H9 (cell line): ENCODE data around the gene DNAH11. TPM values are rescaled to one million over a fixed set of nuclear protein-coding genes. Genes with fewer than 3 reads are reported as not detected.

Experiments used
- DNase-seq: peaks from one replicate; pipeline ENCODE4 v3.0.0-alpha.2; 2017
- H2AFZ ChIP-seq: one replicate; pipeline ENCODE4 v1.6.1; 2013; ENCODE audit warnings: mild to moderate bottlenecking, low read length, control low read depth, moderate library complexity
- H2AK5ac ChIP-seq: 2 replicates; pipeline ENCODE4 v1.6.1; 2013; ENCODE audit warnings: low read length, control low read depth, mixed read lengths; ENCODE audit not compliant: insufficient read length
- H2BK120ac ChIP-seq: one replicate; pipeline ENCODE4 v1.6.1; 2013; ENCODE audit warnings: low read depth, mild to moderate bottlenecking, low read length, control low read depth, inconsistent platforms; ENCODE audit not compliant: poor library complexity, severe bottlenecking
- H2BK12ac ChIP-seq: 2 replicates; pipeline ENCODE4 v1.6.1; 2013; ENCODE audit warnings: low read length, control low read depth, mixed read lengths, low read depth; ENCODE audit not compliant: insufficient read length
- H2BK15ac ChIP-seq: 2 replicates; pipeline ENCODE4 v1.6.1; 2013; ENCODE audit warnings: low read depth, low read length, control low read depth
- H2BK20ac ChIP-seq: one replicate; pipeline ENCODE4 v1.6.1; 2013; ENCODE audit warnings: low read depth, mild to moderate bottlenecking, low read length, control low read depth, inconsistent platforms; ENCODE audit not compliant: poor library complexity, severe bottlenecking
- H2BK5ac ChIP-seq: 2 replicates; pipeline ENCODE4 v1.6.1; 2013; ENCODE audit warnings: low read length, control low read depth, mixed read lengths; ENCODE audit not compliant: insufficient read length
- H3K14ac ChIP-seq: 2 replicates; pipeline ENCODE4 v1.6.1; 2013; ENCODE audit warnings: low read length, control low read depth; ENCODE audit not compliant: insufficient read depth
- H3K18ac ChIP-seq: 2 replicates; pipeline ENCODE4 v1.6.1; 2013; ENCODE audit warnings: low read depth, mild to moderate bottlenecking, mixed read lengths, low read length, control low read depth; ENCODE audit not compliant: insufficient read length
- H3K23ac ChIP-seq: 2 replicates; pipeline ENCODE4 v1.6.1; 2013; ENCODE audit warnings: low read length, control low read depth, mixed read lengths, low read depth; ENCODE audit not compliant: insufficient read length
- H3K23me2 ChIP-seq: 2 replicates; pipeline ENCODE4 v1.6.1; 2013; ENCODE audit warnings: low read depth, mild to moderate bottlenecking, mixed read lengths, low read length, control low read depth; ENCODE audit not compliant: insufficient read length, poor library complexity, severe bottlenecking
- H3K27ac ChIP-seq: 2 replicates; pipeline ENCODE4 v1.5.1; 2013; ENCODE audit warnings: low read length, control low read depth, mixed read lengths, low read depth; ENCODE audit not compliant: insufficient read length
- H3K27me3 ChIP-seq: 2 replicates; pipeline ENCODE4 v1.6.1; 2013; ENCODE audit warnings: low read length, control low read depth, inconsistent platforms; ENCODE audit not compliant: insufficient read depth
- H3K4ac ChIP-seq: 2 replicates; pipeline ENCODE4 v1.6.1; 2013; ENCODE audit warnings: low read depth, mild to moderate bottlenecking, control low read depth, inconsistent platforms, low read length, moderate library complexity
- H3K4me1 ChIP-seq: 2 replicates; pipeline ENCODE4 v1.6.1; 2013; ENCODE audit warnings: low read length, control low read depth, inconsistent platforms; ENCODE audit not compliant: insufficient read depth
- H3K4me2 ChIP-seq: 2 replicates; pipeline ENCODE4 v1.6.1; 2013; ENCODE audit warnings: low read length, control low read depth, mixed read lengths; ENCODE audit not compliant: insufficient read length, insufficient read depth
- H3K56ac ChIP-seq: 2 replicates; pipeline ENCODE4 v1.6.1; 2013; ENCODE audit warnings: low read depth, mild to moderate bottlenecking, mixed read lengths, low read length, control low read depth; ENCODE audit not compliant: insufficient read length
- H3K79me1 ChIP-seq: 2 replicates; pipeline ENCODE4 v1.6.1; 2013; ENCODE audit warnings: low read depth, mild to moderate bottlenecking, moderate library complexity, low read length, control low read depth, inconsistent platforms; ENCODE audit not compliant: insufficient read depth, poor library complexity, severe bottlenecking
- H3K79me2 ChIP-seq: 2 replicates; pipeline ENCODE4 v1.6.1; 2013; ENCODE audit warnings: low read length, control low read depth, inconsistent platforms; ENCODE audit not compliant: insufficient read depth
- H3K9ac ChIP-seq: 2 replicates; pipeline ENCODE4 v1.6.1; 2013; ENCODE audit warnings: low read length, control low read depth, mixed read lengths; ENCODE audit not compliant: insufficient read length; ENCODE audit errors: extremely low read depth
- H3K9me3 ChIP-seq: one replicate; pipeline ENCODE4 v1.6.1; 2013; ENCODE audit warnings: low read depth, low read length, inconsistent platforms; ENCODE audit not compliant: control insufficient read depth
- H3T11ph ChIP-seq: one replicate; pipeline ENCODE4 v1.6.1; 2013; ENCODE audit warnings: mild to moderate bottlenecking, low read length, control low read depth, inconsistent platforms
- H4K20me1 ChIP-seq: one replicate; pipeline ENCODE4 v1.6.1; 2013; ENCODE audit not compliant: control insufficient read depth, insufficient read length, insufficient read depth
- H4K5ac ChIP-seq: 2 replicates; pipeline ENCODE4 v1.6.1; 2013; ENCODE audit warnings: low read depth, mild to moderate bottlenecking, mixed read lengths, low read length, control low read depth; ENCODE audit not compliant: insufficient read length
- H4K8ac ChIP-seq: replicated peaks from 2 replicates; pipeline ENCODE4 v1.6.1; 2013; ENCODE audit warnings: low read length, control low read depth, mixed read lengths, low read depth; ENCODE audit not compliant: insufficient read length
- H4K91ac ChIP-seq: 2 replicates; pipeline ENCODE4 v1.6.1; 2013; ENCODE audit warnings: low read depth, mild to moderate bottlenecking, moderate library complexity, mixed read lengths, low read length, control low read depth; ENCODE audit not compliant: insufficient read length
- H3K27ac Mint-ChIP-seq, 3 experiments: 2 replicates in 2 of 3; 3 replicates in 1 of 3; pipeline ENCODE4 v1.8.0; 2020 to 2021; ENCODE audit warnings: mixed read lengths in 3 of 3, mild to moderate bottlenecking in 1 of 3, moderate library complexity in 1 of 3
- H3K27me3 Mint-ChIP-seq: 2 replicates; pipeline ENCODE4 v1.8.0; 2021; ENCODE audit warnings: low read depth, mild to moderate bottlenecking, moderate library complexity, mixed read lengths
- H3K36me3 Mint-ChIP-seq, 3 experiments: 2 replicates in 2 of 3; 3 replicates in 1 of 3; pipeline ENCODE4 v1.8.0; 2020 to 2021; ENCODE audit warnings: low read depth in 3 of 3, mixed read lengths in 3 of 3; ENCODE audit not compliant: insufficient read depth in 1 of 3
- H3K4me1 Mint-ChIP-seq, 2 experiments: 2 replicates each; pipeline ENCODE4 v1.8.0; 2020; ENCODE audit warnings: mixed read lengths in 2 of 2
- H3K4me3 Mint-ChIP-seq, 2 experiments: 2 replicates in 1 of 2; 3 replicates in 1 of 2; pipeline ENCODE4 v1.8.0; 2020 to 2021; ENCODE audit warnings: mild to moderate bottlenecking in 2 of 2, mixed read lengths in 2 of 2, moderate library complexity in 1 of 2
- H3K9me3 Mint-ChIP-seq, 2 experiments: 2 replicates in 1 of 2; 3 replicates in 1 of 2; pipeline ENCODE4 v1.8.0; 2020; ENCODE audit warnings: mild to moderate bottlenecking in 2 of 2, mixed read lengths in 2 of 2, moderate library complexity in 1 of 2
- CTCF ChIP-seq: fragments of 200-600 bp; sonication (generic); conservative IDR thresholded peaks from 3 replicates; pipeline ENCODE4 v1.8.0; 2021; ENCODE audit warnings: antibody characterized with exemption, mild to moderate bottlenecking
- WGBS: extraction: QIAGEN DNeasy Blood & Tissue Kit; methylation state at CpG from one replicate; pipeline ENCODE4 v1.1.7; 2013; ENCODE audit warnings: missing lambda C conversion rate, low lambda C conversion rate, mixed read lengths; ENCODE audit not compliant: insufficient read length; ENCODE audit errors: extremely low coverage; 5-methylcytosine and 5-hydroxymethylcytosine counted together
- total RNA-seq: library from RNA; stranded (reverse); gene quantifications from 2 replicates; pipeline ENCODE4 v1.2.1, GENCODE V29; 2021

Gene DNAH11
- total RNA-seq, 1 experiment from 2014 or later, result 2.5 TPM

- Histone ChIP-seq H3K79me1 (peaks cover 3% of the 10 kb centered on the region), H3K4ac (no peak overlapping the region), H3K27me3 (no peaks in the 10 kb centered on the region), H4K8ac (no peak overlapping the region), H4K91ac (no peak overlapping the region), H3K56ac (no peak overlapping the region), H3K79me2 (peaks cover 14% of the 10 kb centered on the region; the same call in 1 of the 2 replicates), H3K9me3 (no peaks in the 10 kb centered on the region), H3K9ac (no peak overlapping the region), H3K23ac (no peak overlapping the region), H3K23me2 (no peaks in the 10 kb centered on the region), H2AK5ac (no peak overlapping the region), H3K4me1 (peaks cover 2% of the 10 kb centered on the region; the same call in 1 of the 2 replicates), H4K5ac (no peak overlapping the region), H2AFZ (no peak overlapping the region), H3K4me2 (no peak overlapping the region), H2BK5ac (no peak overlapping the region), H4K20me1 (no peaks in the 10 kb centered on the region), H3K18ac (no peak overlapping the region), H3K14ac (no peak overlapping the region), H3T11ph (no peak overlapping the region), H2BK12ac (no peak overlapping the region), H2BK20ac (no peak overlapping the region), H3K27ac (no peak overlapping the region), H2BK15ac (no peak overlapping the region), H2BK120ac (no peak overlapping the region)
- no peak for TF ChIP-seq CTCF
- Mint-ChIP-seq H3K9me3 (no peaks in the 10 kb centered on the region), H3K27me3 (no peaks in the 10 kb centered on the region), H3K36me3 (peaks cover 36 to 46% (median 45%) of the 10 kb centered on the region in 3 experiments), H3K4me1 (peaks cover 37 to 44% of the 10 kb centered on the region in 2 experiments), H3K4me3 (no peak overlapping the region), H3K27ac (peak overlapping the region in 2 of 3 experiments; percentile 26 to 74; a peak in 3 of 7 replicates)
- no peak for DNase-seq
- no CpG with 5 or more reads among the region's 5 CpGs for WGBS
Measured at GRCh38 chr7:21916629-21917028, 373.8 kb downstream of the DNAH11 start.
